ENCODE data around the gene RPS6KA2. TPM values are rescaled to one million over a fixed set of nuclear protein-coding genes. Genes with fewer than 3 reads are reported as not detected.
A peak's percentile ranks its signal among the peaks of the same experiment; 100 is the strongest.

RPS6KA2 gene
- polyA plus RNA-seq, 1 experiment, result 70.9 TPM

GRCh38 chr6:166382933-166383801, 243.9 kb downstream of the RPS6KA2 start, which contains the start of gene MPC1:
Gene MPC1 (minus strand): TSS chr6:166382940. CDS start chr6:166382876, 64 bp downstream.
- Histone ChIP-seq H3K9me3 (ENCODE audit: control insufficient read depth, insufficient read depth, low read length) (no peaks in the 10 kb centered on the region), H3K27ac (ENCODE audit: low read depth, low read length) (peak within 1 kb of the TSS; percentile 34), H3K4me3 (ENCODE audit: low read depth, low read length) (peak within 1 kb of the TSS; percentile 81), H3K27me3 (ENCODE audit: control insufficient read depth, insufficient read depth, low read length) (no peaks in the 10 kb centered on the region)
- POLR2A ChIA-PET, result interaction anchor here (0.5 kb wide), 1 partner anchor 328 kb away, joined by 6 read pairs; no protein-coding TSS in a partner anchor
- peak; percentile 73 for DNase-seq (ENCODE audit: low read depth, low spot score)
- TF ChIP-seq, protein P1, sequence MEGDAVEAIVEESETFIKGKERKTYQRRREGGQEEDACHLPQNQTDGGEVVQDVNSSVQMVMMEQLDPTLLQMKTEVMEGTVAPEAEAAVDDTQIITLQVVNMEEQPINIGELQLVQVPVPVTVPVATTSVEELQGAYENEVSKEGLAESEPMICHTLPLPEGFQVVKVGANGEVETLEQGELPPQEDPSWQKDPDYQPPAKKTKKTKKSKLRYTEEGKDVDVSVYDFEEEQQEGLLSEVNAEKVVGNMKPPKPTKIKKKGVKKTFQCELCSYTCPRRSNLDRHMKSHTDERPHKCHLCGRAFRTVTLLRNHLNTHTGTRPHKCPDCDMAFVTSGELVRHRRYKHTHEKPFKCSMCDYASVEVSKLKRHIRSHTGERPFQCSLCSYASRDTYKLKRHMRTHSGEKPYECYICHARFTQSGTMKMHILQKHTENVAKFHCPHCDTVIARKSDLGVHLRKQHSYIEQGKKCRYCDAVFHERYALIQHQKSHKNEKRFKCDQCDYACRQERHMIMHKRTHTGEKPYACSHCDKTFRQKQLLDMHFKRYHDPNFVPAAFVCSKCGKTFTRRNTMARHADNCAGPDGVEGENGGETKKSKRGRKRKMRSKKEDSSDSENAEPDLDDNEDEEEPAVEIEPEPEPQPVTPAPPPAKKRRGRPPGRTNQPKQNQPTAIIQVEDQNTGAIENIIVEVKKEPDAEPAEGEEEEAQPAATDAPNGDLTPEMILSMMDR (IDR thresholded peaks at IDR 0.05; ENCODE audit: low read depth, low read length), result no peak
- CTCF ChIA-PET, result interaction anchor here (0.8 kb wide), 1 partner anchor 70 kb away, joined by 3 read pairs; no protein-coding TSS in a partner anchor

- Histone ChIP-seq H3K27ac (ENCODE audit: low read depth, low read length) (no peak overlapping the region), H3K9me3 (ENCODE audit: control insufficient read depth, insufficient read depth, low read length) (no peaks in the 10 kb centered on the region), H3K27me3 (ENCODE audit: control insufficient read depth, insufficient read depth, low read length) (no peaks in the 10 kb centered on the region), H3K4me3 (ENCODE audit: low read depth, low read length) (peak overlapping the region; percentile 81)
- ChIA-PET POLR2A (no interaction called here), CTCF (no interaction called here)
- no peak for DNase-seq (ENCODE audit: low read depth, low spot score)
- TF ChIP-seq, protein P1 (IDR thresholded peaks at IDR 0.05; ENCODE audit: low read depth, low read length), result no peak
Measured at GRCh38 chr6:166382500-166382932, 244.5 kb downstream of the RPS6KA2 start.

DNA sequence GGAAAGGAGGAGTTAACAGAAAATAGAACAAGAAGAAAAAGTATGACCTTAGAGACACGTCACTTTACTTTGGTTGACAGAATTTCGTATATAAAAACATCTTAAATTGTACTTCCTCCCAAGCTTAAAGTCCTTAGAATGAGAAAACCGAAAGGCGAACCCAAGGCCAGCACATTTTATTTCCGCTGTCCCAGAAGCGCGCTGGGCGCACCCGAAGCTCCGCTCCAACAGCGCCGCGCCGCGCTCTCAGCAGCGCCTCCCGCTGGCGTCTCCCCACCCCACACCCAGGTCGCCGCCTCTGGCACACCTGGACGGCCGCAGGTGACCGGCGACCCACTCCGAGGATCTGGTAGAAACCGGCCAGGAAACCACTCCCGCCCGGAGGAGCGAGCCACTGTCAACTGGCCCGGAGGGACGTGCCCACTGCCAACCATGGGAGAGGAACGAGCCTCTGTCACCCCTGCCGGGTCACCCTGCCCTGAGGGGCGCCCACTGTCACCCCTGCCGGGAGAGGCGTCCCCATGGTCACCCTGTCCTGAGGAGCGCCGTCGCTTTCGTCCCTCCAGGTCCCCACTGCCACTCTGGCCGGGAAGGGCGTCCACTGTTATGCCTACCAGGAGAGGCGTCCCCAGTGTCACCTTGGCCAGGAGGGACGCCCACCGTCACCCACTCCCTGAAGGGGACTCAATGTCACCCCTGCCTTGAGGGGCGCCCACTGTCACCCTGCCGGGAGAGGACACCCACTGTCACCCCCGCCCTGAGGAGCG, 245.1 kb downstream of the RPS6KA2 start:
- H3K4me3 ChIP-seq (ENCODE audit: low read depth, low read length), result peak overlapping the region; percentile 81
- no peak overlapping the region for H3K27ac ChIP-seq (ENCODE audit: low read depth, low read length)
- ChIA-PET CTCF (interaction anchor here (0.6 to 5.0 kb wide), 25 partner anchors 9 to 742 kb away, joined by 3 to 34 read pairs (median 5); partner anchors contain the start of gene SFT2D1), POLR2A (no interaction called here)
- H3K9me3 ChIP-seq (ENCODE audit: control insufficient read depth, insufficient read depth, low read length), result no peaks in the 10 kb centered on the region
- no peak for DNase-seq (ENCODE audit: low read depth, low spot score)
- TF ChIP-seq, protein P1 (IDR thresholded peaks at IDR 0.05; ENCODE audit: low read depth, low read length), result peak; percentile 73
- no peaks in the 10 kb centered on the region for H3K27me3 ChIP-seq (ENCODE audit: control insufficient read depth, insufficient read depth, low read length)

GRCh38 chr6:166381381-166381732, 245.7 kb downstream of the RPS6KA2 start:
- CTCF ChIA-PET, result interaction anchor here (0.6 to 5.0 kb wide), 26 partner anchors 8 to 743 kb away, joined by 3 to 34 read pairs (median 5); partner anchors contain the start of gene SFT2D1
- H3K9me3 ChIP-seq (ENCODE audit: control insufficient read depth, insufficient read depth, low read length), result no peaks in the 10 kb centered on the region
- POLR2A ChIA-PET, result no interaction called here
- TF ChIP-seq, protein P1 (IDR thresholded peaks at IDR 0.05; ENCODE audit: low read depth, low read length), result no peak
- DNase-seq (ENCODE audit: low read depth, low spot score), result no peak
- no peaks in the 10 kb centered on the region for H3K27me3 ChIP-seq (ENCODE audit: control insufficient read depth, insufficient read depth, low read length)
- peak overlapping the region; percentile 81 for H3K4me3 ChIP-seq (ENCODE audit: low read depth, low read length)
- no peak overlapping the region for H3K27ac ChIP-seq (ENCODE audit: low read depth, low read length)

All from AG04450 (cell line).